GM12874 (cell line): ENCODE data around the gene FLVCR1.

Experiments used
- TF ChIP-seq, protein P1 (sequence below): IDR thresholded peaks from 2 replicates; pipeline ENCODE4 v1.5.1; 2011; ENCODE audit warnings: low read depth, mild to moderate bottlenecking, control low read depth, low read length, moderate library complexity; ENCODE audit not compliant: insufficient read depth

FLVCR1 gene

DNA sequence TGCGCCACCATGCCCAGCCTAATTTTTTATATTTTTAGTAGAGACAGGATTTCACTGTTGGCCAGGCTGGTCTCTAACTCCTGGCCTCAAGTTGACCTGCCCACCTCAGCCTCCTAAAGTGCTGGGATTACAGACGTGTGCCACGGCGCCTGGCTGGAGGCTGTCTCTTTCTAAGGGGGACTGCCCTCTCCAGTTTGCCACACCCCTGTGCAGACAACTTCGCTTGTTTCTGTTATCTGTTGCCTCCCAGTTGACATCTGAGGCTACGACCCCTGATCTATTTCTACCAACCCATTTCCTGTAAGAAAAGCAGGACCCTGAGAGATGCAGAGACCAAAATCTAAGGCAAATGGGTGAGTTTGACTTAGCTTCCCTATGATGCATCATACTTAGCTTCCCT, 68.3 kb downstream of the FLVCR1 start:
- TF ChIP-seq, protein P1, sequence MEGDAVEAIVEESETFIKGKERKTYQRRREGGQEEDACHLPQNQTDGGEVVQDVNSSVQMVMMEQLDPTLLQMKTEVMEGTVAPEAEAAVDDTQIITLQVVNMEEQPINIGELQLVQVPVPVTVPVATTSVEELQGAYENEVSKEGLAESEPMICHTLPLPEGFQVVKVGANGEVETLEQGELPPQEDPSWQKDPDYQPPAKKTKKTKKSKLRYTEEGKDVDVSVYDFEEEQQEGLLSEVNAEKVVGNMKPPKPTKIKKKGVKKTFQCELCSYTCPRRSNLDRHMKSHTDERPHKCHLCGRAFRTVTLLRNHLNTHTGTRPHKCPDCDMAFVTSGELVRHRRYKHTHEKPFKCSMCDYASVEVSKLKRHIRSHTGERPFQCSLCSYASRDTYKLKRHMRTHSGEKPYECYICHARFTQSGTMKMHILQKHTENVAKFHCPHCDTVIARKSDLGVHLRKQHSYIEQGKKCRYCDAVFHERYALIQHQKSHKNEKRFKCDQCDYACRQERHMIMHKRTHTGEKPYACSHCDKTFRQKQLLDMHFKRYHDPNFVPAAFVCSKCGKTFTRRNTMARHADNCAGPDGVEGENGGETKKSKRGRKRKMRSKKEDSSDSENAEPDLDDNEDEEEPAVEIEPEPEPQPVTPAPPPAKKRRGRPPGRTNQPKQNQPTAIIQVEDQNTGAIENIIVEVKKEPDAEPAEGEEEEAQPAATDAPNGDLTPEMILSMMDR: no peak

DNA sequence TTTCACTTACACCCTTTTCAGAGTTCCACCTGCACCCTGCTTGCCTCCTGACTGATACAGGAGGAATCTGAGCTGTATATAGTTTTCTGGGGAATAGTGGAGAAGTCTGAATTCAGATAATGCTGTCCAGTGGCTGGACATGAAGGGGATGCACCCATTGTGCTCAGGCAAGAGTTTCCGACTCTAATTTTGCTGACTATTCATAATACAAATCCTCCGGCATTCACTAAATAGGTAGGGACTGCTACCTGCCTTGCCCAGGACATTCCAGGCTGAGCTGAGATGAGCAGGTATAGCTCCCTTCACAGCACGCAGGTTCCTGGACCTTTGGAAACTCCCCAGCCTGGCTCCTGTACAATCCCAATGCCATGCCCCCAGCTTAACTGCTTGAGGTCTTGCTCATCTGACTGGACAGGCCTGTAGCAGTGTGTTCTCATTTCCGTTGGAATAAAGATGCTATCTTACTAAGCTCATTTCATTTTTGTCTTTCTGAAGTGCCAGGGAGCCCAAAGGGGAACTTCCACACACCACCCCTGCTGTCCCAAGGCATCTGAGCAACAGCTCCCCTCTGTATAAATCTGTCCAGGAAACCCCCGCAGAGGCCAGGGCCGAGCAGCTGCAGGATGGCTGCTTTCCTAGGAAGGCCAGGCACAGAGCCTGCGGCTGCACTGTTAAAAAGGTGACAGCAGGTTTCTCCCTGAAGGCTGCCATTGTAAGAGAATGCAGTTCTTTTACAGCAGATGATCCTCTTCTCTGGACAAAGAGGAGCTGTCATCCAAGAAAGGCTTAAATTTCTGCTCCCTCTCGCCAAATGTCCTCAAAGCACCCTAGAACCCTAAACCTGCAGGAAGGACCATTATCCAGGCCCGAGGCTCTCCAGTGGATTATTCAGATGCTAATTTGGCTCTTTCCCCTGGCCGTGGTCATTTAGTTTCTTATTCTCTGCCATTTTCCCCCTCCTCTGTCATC, 70.5 kb downstream of the FLVCR1 start:
- TF ChIP-seq, protein P1: no peak

DNA sequence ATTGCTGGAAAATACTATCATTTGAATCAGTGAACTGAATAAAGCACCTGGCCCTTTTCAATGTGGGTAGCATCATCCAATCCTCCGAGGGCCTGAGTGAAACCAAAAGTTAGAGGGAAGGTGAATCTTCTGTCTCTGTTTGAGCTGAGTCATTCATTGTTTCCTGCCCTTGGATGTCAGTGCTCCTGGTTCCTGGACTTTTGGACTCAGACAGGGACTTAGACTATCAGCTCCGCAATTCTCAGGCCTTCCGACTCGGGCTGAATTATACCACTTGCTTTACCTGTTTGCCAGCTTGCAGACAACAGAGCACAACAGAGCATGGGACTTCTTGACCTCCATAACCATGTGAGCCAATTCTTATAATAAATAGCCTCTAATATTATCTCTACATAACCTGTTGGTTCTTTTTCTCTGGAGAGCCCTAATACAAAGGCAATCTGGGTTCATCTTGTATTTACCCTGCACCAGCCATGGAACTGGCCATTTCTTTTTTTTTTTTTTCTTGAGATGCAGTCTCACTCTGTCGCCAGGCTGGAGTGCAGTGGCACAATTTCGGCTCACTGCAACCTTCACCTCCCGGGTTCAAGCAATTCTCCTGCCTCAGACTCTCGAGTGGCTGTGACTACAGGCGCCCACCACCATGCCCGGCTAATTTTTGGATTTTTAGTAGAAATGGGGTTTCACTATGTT, 73.1 kb downstream of the FLVCR1 start:
- TF ChIP-seq, protein P1: no peak

DNA sequence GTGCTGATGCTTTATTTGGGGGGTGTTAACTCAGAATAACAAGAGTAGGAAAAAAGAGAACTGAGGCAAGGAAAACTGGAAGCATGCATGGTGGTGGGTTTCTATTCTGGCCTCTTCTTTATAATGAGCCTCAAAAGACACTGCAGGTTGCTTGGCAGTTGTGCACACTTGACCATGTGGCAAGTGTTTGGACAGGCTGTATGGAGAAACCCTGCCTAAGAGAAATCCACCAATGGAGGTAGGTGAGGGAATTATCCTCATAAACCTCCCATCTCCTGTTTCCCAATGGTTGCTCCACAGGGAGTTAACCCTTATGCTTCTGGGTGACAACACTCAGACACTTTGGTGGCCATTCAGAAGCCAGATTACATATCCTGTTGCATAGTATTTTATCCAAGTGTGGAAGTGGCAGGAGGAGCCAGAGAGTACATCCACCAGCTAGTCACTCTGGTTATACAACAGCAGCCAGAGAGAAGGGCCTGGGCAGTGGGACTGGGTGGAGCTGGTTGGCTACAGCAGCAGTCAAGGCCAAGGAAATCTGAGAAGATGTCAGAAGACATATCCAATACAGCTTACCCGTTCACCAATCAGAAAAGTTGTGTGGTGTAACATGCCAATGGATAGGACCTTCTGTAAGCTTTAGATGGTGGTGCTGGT, 75.9 kb downstream of the FLVCR1 start:
- TF ChIP-seq, protein P1: no peak

DNA sequence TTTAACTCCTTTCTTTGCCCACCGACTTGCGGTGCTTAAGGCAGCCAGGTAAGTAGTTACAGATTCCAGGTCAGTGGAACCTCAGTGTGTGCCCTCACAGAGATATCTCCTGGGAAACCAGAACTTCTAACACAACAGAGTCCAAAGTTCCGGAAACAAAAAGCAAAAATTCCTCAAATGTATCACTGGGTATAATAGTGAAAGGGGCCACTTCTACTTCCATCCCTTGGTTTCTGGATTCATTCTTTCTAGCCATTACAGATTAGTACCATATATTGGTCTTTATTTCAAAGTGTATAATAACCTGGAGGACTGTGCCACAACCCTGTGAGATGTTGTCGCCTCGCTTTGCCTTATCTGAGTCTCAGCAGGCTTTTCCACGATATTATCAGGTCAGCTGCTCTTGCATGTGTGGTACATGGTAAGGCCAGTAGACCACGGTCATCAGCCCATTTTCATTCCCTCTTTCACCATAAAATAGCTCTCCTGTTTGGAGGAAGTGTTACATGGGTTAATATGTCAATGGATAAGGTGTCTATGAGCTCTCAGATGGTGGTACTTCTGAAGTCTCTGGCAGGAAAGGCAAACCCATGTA, 77.4 kb downstream of the FLVCR1 start:
- TF ChIP-seq, protein P1: no peak

DNA sequence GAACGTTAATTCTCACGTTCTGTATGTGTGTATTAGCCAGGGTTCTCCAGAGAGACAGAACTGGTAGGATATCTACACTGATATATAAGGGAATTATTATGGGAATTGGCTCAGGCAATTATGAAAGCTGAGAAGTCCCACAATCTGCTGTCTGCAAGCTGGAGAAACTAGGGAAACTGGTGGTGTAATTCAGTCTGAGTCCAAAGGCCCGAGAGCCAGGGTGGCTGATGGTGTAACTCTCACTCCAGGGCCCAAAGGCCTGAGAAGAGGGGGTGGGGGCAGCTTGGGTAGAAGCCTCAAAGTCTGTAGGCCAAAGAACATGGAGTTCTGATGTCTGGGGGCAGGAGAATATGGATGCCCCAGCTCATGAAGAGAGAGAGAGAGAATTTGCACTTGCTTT, 79.0 kb downstream of the FLVCR1 start:
- TF ChIP-seq, protein P1: no peak

DNA sequence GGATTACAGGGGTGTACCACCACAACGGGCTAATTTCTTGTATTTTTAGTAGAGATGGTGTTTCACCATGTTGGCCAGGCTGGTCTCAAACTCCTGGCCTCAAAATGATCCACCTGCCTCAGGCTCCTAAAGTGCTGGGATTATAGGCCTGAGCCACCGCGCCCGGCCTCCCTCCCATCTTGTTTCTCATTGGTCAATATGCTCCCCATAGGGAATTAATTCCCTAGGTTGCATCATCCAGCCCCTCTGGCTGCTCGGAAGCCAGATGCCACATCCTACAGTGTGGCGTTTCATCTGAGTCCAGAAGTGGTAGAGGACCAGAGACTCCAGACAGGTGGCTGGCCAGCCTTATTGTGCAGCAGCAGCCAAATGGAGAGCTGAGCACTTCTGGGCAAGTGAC, 80.8 kb downstream of the FLVCR1 start:
- TF ChIP-seq, protein P1: no peak
